HCT116 (cell line): ENCODE results near the gene ERAL1.

Experiments used
- CBX3 ChIP-seq: IDR thresholded peaks from 2 replicates; pipeline ENCODE4 v1.6.1; 2012; ENCODE audit warnings: low read depth
- CEBPB ChIP-seq: IDR thresholded peaks from 2 replicates; pipeline ENCODE4 v1.6.1; 2012; ENCODE audit warnings: low read depth
- EGR1 ChIP-seq: IDR thresholded peaks from 2 replicates; pipeline ENCODE4 v1.6.1; 2012; ENCODE audit warnings: low read depth
- EZH2 ChIP-seq: fragments of 200-600 bp; sonication (generic); IDR thresholded peaks from 2 replicates; pipeline ENCODE4 v1.6.1; 2017; ENCODE audit warnings: antibody characterized with exemption, mixed run types
- RAD21 ChIP-seq: IDR thresholded peaks from 2 replicates; pipeline ENCODE4 v1.6.1; 2012; ENCODE audit warnings: low read depth, mild to moderate bottlenecking
- TF ChIP-seq, protein P1 (sequence below), 3 experiments: fragments of 200-600 bp in 1 of 3; sonication (generic) in 1 of 3; IDR thresholded peaks in 2 of 3; conservative IDR thresholded peaks in 1 of 3; 2 replicates each; pipeline ENCODE4 v1.5.1; 2012 to 2017; ENCODE audit warnings: low read depth in 2 of 3, low read length in 2 of 3, antibody characterized with exemption in 1 of 3, borderline replicate concordance in 1 of 3, control low read depth in 1 of 3, mild to moderate bottlenecking in 1 of 3, mixed read lengths in 1 of 3, mixed run types in 1 of 3, moderate library complexity in 1 of 3; ENCODE audit not compliant: insufficient read depth in 1 of 3
- TF ChIP-seq, protein P2 (sequence below): IDR thresholded peaks from 2 replicates; pipeline ENCODE4 v1.6.1; 2012; ENCODE audit warnings: low read depth

DNA sequence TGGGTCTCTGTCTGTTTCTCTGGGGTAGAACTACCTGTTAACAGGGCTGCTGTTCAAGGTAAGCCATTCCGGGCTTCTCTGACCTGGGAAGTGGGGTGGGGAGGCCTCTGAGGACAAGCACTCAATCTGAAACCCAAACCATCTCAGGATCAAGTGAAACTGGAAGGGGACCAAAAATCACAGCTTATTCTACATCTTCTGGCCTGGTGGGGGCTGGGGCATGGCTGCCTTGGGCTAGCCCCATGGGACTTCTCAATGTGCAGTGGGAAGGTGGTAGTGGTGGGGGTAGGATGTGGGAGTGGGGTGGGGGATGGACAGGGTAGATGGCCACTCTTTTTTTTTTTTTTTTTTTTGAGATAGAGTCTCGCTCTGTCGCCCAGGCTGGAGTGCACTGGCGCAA lies 37.2 kb downstream of the ERAL1 start:
- TF ChIP-seq, protein P1, sequence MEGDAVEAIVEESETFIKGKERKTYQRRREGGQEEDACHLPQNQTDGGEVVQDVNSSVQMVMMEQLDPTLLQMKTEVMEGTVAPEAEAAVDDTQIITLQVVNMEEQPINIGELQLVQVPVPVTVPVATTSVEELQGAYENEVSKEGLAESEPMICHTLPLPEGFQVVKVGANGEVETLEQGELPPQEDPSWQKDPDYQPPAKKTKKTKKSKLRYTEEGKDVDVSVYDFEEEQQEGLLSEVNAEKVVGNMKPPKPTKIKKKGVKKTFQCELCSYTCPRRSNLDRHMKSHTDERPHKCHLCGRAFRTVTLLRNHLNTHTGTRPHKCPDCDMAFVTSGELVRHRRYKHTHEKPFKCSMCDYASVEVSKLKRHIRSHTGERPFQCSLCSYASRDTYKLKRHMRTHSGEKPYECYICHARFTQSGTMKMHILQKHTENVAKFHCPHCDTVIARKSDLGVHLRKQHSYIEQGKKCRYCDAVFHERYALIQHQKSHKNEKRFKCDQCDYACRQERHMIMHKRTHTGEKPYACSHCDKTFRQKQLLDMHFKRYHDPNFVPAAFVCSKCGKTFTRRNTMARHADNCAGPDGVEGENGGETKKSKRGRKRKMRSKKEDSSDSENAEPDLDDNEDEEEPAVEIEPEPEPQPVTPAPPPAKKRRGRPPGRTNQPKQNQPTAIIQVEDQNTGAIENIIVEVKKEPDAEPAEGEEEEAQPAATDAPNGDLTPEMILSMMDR (IDR thresholded peaks at IDR 0.05 in 2 of 3, conservative IDR thresholded peaks at IDR 0.05 in 1 of 3; ENCODE audit: borderline replicate concordance in 1 of 3, insufficient read depth in 1 of 3, low read depth in 2 of 3, low read length in 2 of 3): no peak
- TF ChIP-seq CEBPB (no peak), CBX3 (no peak), EZH2 (no peak), RAD21 (no peak), EGR1 (no peak)
- TF ChIP-seq, protein P2, sequence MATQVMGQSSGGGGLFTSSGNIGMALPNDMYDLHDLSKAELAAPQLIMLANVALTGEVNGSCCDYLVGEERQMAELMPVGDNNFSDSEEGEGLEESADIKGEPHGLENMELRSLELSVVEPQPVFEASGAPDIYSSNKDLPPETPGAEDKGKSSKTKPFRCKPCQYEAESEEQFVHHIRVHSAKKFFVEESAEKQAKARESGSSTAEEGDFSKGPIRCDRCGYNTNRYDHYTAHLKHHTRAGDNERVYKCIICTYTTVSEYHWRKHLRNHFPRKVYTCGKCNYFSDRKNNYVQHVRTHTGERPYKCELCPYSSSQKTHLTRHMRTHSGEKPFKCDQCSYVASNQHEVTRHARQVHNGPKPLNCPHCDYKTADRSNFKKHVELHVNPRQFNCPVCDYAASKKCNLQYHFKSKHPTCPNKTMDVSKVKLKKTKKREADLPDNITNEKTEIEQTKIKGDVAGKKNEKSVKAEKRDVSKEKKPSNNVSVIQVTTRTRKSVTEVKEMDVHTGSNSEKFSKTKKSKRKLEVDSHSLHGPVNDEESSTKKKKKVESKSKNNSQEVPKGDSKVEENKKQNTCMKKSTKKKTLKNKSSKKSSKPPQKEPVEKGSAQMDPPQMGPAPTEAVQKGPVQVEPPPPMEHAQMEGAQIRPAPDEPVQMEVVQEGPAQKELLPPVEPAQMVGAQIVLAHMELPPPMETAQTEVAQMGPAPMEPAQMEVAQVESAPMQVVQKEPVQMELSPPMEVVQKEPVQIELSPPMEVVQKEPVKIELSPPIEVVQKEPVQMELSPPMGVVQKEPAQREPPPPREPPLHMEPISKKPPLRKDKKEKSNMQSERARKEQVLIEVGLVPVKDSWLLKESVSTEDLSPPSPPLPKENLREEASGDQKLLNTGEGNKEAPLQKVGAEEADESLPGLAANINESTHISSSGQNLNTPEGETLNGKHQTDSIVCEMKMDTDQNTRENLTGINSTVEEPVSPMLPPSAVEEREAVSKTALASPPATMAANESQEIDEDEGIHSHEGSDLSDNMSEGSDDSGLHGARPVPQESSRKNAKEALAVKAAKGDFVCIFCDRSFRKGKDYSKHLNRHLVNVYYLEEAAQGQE: no peak
